GM12875 (cell line): Measurements from ENCODE around the gene REEP5.

ENCODE experiments used
- H3K4me3 ChIP-seq: one replicate; pipeline ENCODE4 v1.5.1; 2011; ENCODE audit warnings: low read depth, low read length, control low read depth
- TF ChIP-seq, protein P1 (sequence below): IDR thresholded peaks from 2 replicates; pipeline ENCODE4 v1.5.1; 2011; ENCODE audit warnings: low read depth, mild to moderate bottlenecking, control low read depth, inconsistent platforms, low read length, moderate library complexity, borderline replicate concordance; ENCODE audit not compliant: insufficient read depth

The REEP5 gene

DNA sequence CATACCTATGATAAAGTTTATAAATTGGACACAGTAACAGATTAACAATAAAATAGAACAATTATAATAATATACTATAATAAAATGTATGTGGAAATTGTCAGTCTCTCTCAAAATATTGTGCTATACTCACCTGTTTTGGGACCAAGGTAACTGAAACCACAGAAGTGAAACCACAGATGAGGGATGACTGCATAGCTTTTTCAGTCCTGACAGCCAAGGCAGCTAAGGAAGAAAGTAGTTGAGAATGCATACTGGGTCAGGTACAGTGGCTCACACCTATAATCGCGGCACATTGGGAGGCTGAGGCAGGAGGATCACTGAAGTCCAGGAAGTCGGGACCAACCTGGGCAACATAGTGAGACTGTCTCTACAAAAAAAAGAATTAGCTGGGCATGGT is 52.1 kb downstream of the REEP5 start:
- TF ChIP-seq, protein P1, sequence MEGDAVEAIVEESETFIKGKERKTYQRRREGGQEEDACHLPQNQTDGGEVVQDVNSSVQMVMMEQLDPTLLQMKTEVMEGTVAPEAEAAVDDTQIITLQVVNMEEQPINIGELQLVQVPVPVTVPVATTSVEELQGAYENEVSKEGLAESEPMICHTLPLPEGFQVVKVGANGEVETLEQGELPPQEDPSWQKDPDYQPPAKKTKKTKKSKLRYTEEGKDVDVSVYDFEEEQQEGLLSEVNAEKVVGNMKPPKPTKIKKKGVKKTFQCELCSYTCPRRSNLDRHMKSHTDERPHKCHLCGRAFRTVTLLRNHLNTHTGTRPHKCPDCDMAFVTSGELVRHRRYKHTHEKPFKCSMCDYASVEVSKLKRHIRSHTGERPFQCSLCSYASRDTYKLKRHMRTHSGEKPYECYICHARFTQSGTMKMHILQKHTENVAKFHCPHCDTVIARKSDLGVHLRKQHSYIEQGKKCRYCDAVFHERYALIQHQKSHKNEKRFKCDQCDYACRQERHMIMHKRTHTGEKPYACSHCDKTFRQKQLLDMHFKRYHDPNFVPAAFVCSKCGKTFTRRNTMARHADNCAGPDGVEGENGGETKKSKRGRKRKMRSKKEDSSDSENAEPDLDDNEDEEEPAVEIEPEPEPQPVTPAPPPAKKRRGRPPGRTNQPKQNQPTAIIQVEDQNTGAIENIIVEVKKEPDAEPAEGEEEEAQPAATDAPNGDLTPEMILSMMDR, result no peak
- no peak overlapping the region for H3K4me3 ChIP-seq

DNA sequence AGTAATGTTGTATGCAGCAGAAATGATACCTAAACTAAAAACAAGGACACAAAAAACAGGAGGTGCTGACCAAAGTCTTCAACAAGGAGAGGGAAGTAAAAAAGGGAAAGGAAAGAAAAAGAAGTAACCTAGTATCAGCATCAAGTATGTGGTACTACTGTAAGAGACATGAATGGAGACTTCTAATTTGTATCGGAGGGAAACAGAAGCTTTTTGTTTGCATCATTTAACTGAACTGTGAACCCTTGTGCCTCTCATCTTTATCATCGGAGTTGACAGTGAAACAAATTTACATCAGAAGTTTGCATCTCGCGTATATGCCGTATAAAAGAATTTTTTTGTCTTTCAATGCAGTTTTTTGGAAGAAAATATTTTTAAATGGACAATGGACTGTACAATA is 54.6 kb downstream of the REEP5 start:
- TF ChIP-seq, protein P1, result no peak
- H3K4me3 ChIP-seq, result no peak overlapping the region

DNA sequence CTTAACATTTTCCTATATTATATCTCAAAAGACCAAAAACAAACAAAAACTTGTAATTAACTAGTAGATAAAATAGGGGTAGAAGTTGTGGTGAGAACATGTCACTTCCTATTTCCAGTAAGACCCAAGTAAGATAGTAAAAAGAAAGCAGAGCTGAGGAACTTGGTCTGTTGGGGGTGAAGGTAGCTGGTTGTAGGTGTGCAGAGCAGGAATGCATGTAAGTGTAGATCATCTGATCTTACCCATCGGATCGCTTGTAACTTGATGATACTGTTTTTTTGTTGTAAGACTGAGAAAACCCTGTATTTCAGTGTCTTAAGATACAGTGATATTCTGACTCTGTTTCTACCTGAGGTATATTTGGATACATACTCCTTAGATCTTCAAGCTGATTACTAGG is 55.3 kb downstream of the REEP5 start:
- no peak overlapping the region for H3K4me3 ChIP-seq
- TF ChIP-seq, protein P1, result no peak

DNA sequence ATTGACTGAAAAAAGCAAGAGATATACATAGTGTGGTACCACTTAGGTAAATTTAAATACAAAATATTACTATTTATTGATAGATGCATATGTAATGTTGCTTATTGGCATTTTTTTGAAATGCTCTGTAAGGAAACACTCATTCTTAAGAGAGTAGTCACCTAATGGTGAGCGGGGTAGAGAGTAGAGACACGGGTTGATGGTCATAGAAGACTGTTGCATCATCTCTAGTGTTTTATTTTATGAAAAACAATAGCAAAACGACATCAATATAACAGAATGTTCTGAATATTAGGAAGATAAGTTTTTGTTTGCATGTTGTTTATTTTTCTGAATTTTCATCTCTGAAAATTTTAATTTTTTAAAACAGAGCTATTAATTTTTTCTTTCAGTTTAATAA is 56.9 kb downstream of the REEP5 start:
- TF ChIP-seq, protein P1, result no peak
- no peak overlapping the region for H3K4me3 ChIP-seq

DNA sequence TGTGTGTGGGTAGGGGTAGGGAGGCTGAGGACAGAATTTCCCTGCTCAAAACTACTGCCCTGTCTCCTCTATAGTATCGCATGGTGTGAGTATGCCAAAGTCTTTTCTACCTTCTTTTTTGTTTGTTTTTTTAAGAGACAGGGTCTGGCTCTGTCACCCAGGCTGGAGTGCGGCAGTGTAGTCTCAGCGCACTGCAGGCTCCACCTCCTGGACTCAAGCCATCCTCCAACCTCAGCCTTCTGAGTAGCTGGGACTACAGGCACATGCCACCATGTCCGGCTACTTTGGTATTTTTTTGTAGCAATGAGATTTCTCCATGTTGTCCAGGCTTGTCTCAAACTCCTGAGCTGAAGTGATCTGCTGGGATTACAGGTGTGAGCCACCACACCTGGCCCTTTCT is 58.5 kb downstream of the REEP5 start:
- no peak overlapping the region for H3K4me3 ChIP-seq
- TF ChIP-seq, protein P1, result no peak

DNA sequence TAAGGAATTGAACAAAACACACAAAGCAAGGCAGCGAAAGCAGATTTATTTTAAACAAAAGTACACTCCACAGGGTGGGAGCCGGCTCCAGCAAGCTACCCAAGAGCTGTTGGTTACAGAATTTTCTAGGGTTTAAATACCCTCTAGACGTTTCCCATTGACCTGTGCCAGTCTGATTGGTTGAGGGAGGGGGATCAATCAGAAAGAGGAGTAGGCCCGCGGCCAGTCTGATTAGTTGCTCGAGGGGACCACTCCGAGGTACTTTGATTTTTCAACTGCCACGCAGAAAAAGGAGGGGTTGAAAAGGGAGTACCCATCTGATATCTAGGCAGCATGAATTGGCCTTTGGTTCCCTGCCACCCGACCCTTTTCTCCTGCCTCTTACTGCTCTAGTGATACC is 59.9 kb downstream of the REEP5 start:
- peak overlapping the region; percentile 89 for H3K4me3 ChIP-seq
- TF ChIP-seq, protein P1, result no peak

DNA sequence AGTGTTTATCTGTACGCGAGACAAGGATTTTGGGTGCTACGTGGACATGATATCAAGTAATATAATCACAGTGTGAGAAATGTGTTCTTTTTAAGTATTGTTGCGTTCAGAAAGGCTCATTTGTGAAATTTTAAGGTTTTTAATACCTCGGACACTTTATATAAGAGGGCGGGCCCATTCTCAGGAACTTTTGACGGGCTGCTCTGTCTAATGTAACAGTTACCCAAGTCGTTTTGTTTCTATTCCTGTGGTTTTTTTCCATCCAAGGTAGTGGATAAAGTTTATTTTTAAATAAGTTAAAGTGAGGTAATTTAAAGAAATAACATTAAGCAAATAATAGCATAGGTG is 60.4 kb downstream of the REEP5 start:
- H3K4me3 ChIP-seq, result peak overlapping the region; percentile 89
- TF ChIP-seq, protein P1, result no peak
